Glomerular visceral epithelial cell (primary cell): ENCODE measurements around the gene AOC3.
A peak's percentile ranks its signal among the peaks of the same experiment; 100 is the strongest.
"Not testable (repeated sequence)": the region's sequence is repeated elsewhere in the genome, so short reads cannot be mapped to it uniquely, and the experiment has no call there.

ENCODE experiments used
- DNase-seq: peaks from one replicate; pipeline ENCODE4 v3.0.0-alpha.2; 2016; ENCODE audit errors: extremely low spot score

The AOC3 gene

GRCh38 chr17:42867694-42868261 lies 16.8 kb downstream of the AOC3 start:
- not testable (repeated sequence) for DNase-seq

- no peak for DNase-seq
These were observed 17.3 kb downstream of the AOC3 start for GRCh38 chr17:42868338-42868737.

- no peak for DNase-seq
These were observed 20.6 kb downstream of the AOC3 start for GRCh38 chr17:42871647-42872046.

GRCh38 chr17:42872251-42872965 lies 21.4 kb downstream of the AOC3 start:
- no peak for DNase-seq

GRCh38 chr17:42873315-42873714 lies 22.3 kb downstream of the AOC3 start:
- DNase-seq, result no peak

- not testable (repeated sequence) for DNase-seq
These were observed 23.1 kb downstream of the AOC3 start for GRCh38 chr17:42873932-42874695.

GRCh38 chr17:42877037-42877436 lies 26.0 kb downstream of the AOC3 start:
- no peak for DNase-seq

- no peak for DNase-seq
These were observed 27.3 kb downstream of the AOC3 start for GRCh38 chr17:42878123-42878880.

GRCh38 chr17:42878924-42879595 lies 28.1 kb downstream of the AOC3 start:
- DNase-seq, result no peak

- DNase-seq, result no peak
These were observed 28.6 kb downstream of the AOC3 start for GRCh38 chr17:42879596-42879985.

GRCh38 chr17:42880776-42881310 lies 29.8 kb downstream of the AOC3 start:
- no peak for DNase-seq

- DNase-seq, result not testable (repeated sequence)
These were observed 30.7 kb downstream of the AOC3 start for GRCh38 chr17:42881706-42882105.

- DNase-seq, result no peak
These were observed 31.2 kb downstream of the AOC3 start for GRCh38 chr17:42882166-42882565.

- peak; percentile 51 for DNase-seq
These were observed 33.0 kb downstream of the AOC3 start for GRCh38 chr17:42883802-42884558.

GRCh38 chr17:42885806-42886205 lies 34.8 kb downstream of the AOC3 start:
- not testable (repeated sequence) for DNase-seq

- DNase-seq, result no peak
These were observed 35.5 kb downstream of the AOC3 start for GRCh38 chr17:42886283-42887176.

GRCh38 chr17:42889809-42890208 lies 38.8 kb downstream of the AOC3 start:
- DNase-seq, result no peak

GRCh38 chr17:42891539-42892152 lies 40.6 kb downstream of the AOC3 start:
- no peak for DNase-seq

GRCh38 chr17:42893359-42893758 lies 42.4 kb downstream of the AOC3 start:
- DNase-seq, result no peak
